NCI-H2107 treated with DMSO at 0.1 percent for 48 hours (cell line): Measurements from ENCODE around the gene SLX4.
"Not testable (repeated sequence)": the region's sequence is repeated elsewhere in the genome, so short reads cannot be mapped to it uniquely, and the experiment has no call there.

ENCODE experiments used
- DNase-seq: peaks from one replicate; lab custom pipeline; 2025; ENCODE audit not compliant: unreplicated experiment; lab: John Stamatoyannopoulos, UW

The SLX4 gene

GRCh38 chr16:3611146-3611975, at the start of gene SLX4:
SLX4 (minus strand) TSS chr16:3611606; CDS start chr16:3608964, 2,642 bp downstream.
- DNase-seq, result peak; percentile 75

GRCh38 chr16:3659251-3659650, 47.8 kb upstream of the SLX4 start:
- no peak for DNase-seq

GRCh38 chr16:3656491-3657468, 45.4 kb upstream of the SLX4 start:
- DNase-seq, result no peak

GRCh38 chr16:3656160-3656490, 44.7 kb upstream of the SLX4 start:
- DNase-seq, result not testable (repeated sequence)

GRCh38 chr16:3655396-3656159, 44.2 kb upstream of the SLX4 start:
- DNase-seq, result no peak

GRCh38 chr16:3655030-3655395, 43.6 kb upstream of the SLX4 start:
- no peak for DNase-seq

- no peak for DNase-seq
Measured at GRCh38 chr16:3654249-3654991, 43.0 kb upstream of the SLX4 start, which contains the start of gene DNASE1. DNASE1 (plus strand) TSS chr16:3654691; CDS start chr16:3655374, 683 bp downstream.

GRCh38 chr16:3652373-3653195, 41.2 kb upstream of the SLX4 start:
- no peak for DNase-seq

- no peak for DNase-seq
Measured at GRCh38 chr16:3651461-3652372, 40.3 kb upstream of the SLX4 start.

GRCh38 chr16:3650631-3651265, 39.3 kb upstream of the SLX4 start:
- no peak for DNase-seq

GRCh38 chr16:3646348-3646920, 35.0 kb upstream of the SLX4 start:
- DNase-seq, result peak; percentile 86

- DNase-seq, result peak; percentile 16
Measured at GRCh38 chr16:3645504-3646347, 34.3 kb upstream of the SLX4 start.

GRCh38 chr16:3645108-3645503, 33.7 kb upstream of the SLX4 start:
- no peak for DNase-seq

- DNase-seq, result no peak
Measured at GRCh38 chr16:3643095-3643730, 31.8 kb upstream of the SLX4 start.

GRCh38 chr16:3642397-3643094, 31.1 kb upstream of the SLX4 start:
- no peak for DNase-seq
